ENCODE measurements around the gene CFAP299.

DNA sequence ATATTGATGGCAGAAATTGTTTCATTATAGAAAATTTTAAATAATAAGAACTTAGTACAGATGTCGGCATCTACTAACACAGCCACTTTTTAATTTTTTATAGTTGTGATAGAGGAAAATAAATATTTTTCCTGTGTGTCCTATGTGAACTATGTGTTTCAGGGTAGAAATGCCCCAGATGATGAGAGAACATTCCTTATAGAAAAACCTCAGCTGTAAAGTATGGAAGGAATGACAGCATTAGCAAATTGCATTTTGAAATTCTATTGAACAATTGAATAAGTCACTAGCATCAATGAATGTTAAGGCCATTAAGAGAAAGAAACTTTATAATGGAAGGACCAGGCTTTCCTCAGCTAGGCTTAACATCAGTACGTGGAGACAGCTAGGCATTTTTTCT, 149.2 kb downstream of the CFAP299 start:
- TF ChIP-seq, protein P1, sequence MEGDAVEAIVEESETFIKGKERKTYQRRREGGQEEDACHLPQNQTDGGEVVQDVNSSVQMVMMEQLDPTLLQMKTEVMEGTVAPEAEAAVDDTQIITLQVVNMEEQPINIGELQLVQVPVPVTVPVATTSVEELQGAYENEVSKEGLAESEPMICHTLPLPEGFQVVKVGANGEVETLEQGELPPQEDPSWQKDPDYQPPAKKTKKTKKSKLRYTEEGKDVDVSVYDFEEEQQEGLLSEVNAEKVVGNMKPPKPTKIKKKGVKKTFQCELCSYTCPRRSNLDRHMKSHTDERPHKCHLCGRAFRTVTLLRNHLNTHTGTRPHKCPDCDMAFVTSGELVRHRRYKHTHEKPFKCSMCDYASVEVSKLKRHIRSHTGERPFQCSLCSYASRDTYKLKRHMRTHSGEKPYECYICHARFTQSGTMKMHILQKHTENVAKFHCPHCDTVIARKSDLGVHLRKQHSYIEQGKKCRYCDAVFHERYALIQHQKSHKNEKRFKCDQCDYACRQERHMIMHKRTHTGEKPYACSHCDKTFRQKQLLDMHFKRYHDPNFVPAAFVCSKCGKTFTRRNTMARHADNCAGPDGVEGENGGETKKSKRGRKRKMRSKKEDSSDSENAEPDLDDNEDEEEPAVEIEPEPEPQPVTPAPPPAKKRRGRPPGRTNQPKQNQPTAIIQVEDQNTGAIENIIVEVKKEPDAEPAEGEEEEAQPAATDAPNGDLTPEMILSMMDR (IDR thresholded peaks at IDR 0.05): no peak
- no peak for TF ChIP-seq POLR2A (IDR thresholded peaks at IDR 0.05)

All from Peyer's patch (tissue), 4 donors.